Stimulated activated CD8-positive, alpha-beta memory T cell treated with anti-CD3 and anti-CD28 coated beads, Interleukin-7, amount 100 ng/mL, for 48 hours (primary cell): ENCODE measurements around the gene TM4SF18.
A peak's percentile ranks its signal among the peaks of the same experiment; 100 is the strongest.
"Not testable (repeated sequence)": the region's sequence is repeated elsewhere in the genome, so short reads cannot be mapped to it uniquely, and the experiment has no call there.

Experiments
- DNase-seq, 2 donors: peaks; one replicate each; pipeline ENCODE4 v3.0.0-alpha.2; 2020; ENCODE audit warnings: low read depth in 1 of 2; ENCODE audit errors: extremely low read depth in 1 of 2

The TM4SF18 gene

GRCh38 chr3:149368674-149369497, 35.5 kb upstream of the TM4SF18 start:
- no peak for DNase-seq

- DNase-seq = no peak
Observed at GRCh38 chr3:149368201-149368673, 34.8 kb upstream of the TM4SF18 start.

GRCh38 chr3:149366941-149367840, 33.8 kb upstream of the TM4SF18 start:
- DNase-seq = no peak

- no peak for DNase-seq
Observed at GRCh38 chr3:149366031-149366430, 32.6 kb upstream of the TM4SF18 start.

- no peak for DNase-seq
Observed at GRCh38 chr3:149364624-149365023, 31.2 kb upstream of the TM4SF18 start.

- DNase-seq = no peak
Observed at GRCh38 chr3:149363053-149363452, 29.6 kb upstream of the TM4SF18 start.

- no peak for DNase-seq
Observed at GRCh38 chr3:149362366-149362765, 28.9 kb upstream of the TM4SF18 start.

- no peak for DNase-seq
Observed at GRCh38 chr3:149356630-149357029, 23.2 kb upstream of the TM4SF18 start.

GRCh38 chr3:149356044-149356592, 22.7 kb upstream of the TM4SF18 start:
- DNase-seq = no peak

- DNase-seq = no peak
Observed at GRCh38 chr3:149353581-149354184, 20.2 kb upstream of the TM4SF18 start.

- peak in 1 of 2 donors; percentile 10 for DNase-seq
Observed at GRCh38 chr3:149352556-149352955, 19.1 kb upstream of the TM4SF18 start.

GRCh38 chr3:149343951-149344350, 10.5 kb upstream of the TM4SF18 start:
- no peak for DNase-seq

GRCh38 chr3:149342413-149343380, 9.3 kb upstream of the TM4SF18 start:
- no peak for DNase-seq

GRCh38 chr3:149340310-149340933, 7.0 kb upstream of the TM4SF18 start:
- DNase-seq = no peak

- DNase-seq = no peak
Observed at GRCh38 chr3:149339931-149340309, 6.5 kb upstream of the TM4SF18 start.

- DNase-seq = not testable (repeated sequence)
Observed at GRCh38 chr3:149337486-149337885, 4.0 kb upstream of the TM4SF18 start.

- no peak for DNase-seq
Observed at GRCh38 chr3:149336925-149337324, 3.5 kb upstream of the TM4SF18 start.

GRCh38 chr3:149332771-149333170, 665 bp downstream of the TM4SF18 start:
- DNase-seq = no peak

- no peak for DNase-seq
Observed at GRCh38 chr3:149332227-149332765, 1.1 kb downstream of the TM4SF18 start.
